K562 (cell line): ENCODE measurements around the gene TRIM27. TPM values are rescaled to one million over a fixed set of nuclear protein-coding genes. Genes with fewer than 3 reads are reported as not detected.

ENCODE experiments used
- ATAC-seq: fragments of 200-7000 bp; cut with Tn5 transposase; 3 replicates; pipeline ENCODE4 v1.9.1; 2020; ENCODE audit warnings: moderate library complexity
- BruUV-seq: library from RNA; stranded (reverse); fragments of 400-500 nt; replicated peaks from 2 replicates; lab custom pipeline; 2021; lab: Mats Ljungman, UMichigan
- CTCF ChIA-PET: fragments of 300-600 bp; formaldehyde crosslinking; extraction: SDS; loops from one replicate; lab custom pipeline; 2021; ENCODE audit warnings: low intra/inter-chr PET ratio; lab: Yijun Ruan, JAX
- POLR2A ChIA-PET: fragments of 300-600, 350-650 bp; sonication (Branson Sonifier 250); formaldehyde crosslinking; extraction: SDS; loops from one replicate; lab custom pipeline; 2021; ENCODE audit warnings: antibody characterized with exemption, inconsistent platforms; lab: Yijun Ruan, JAX
- DNase-seq, 4 experiments: peaks; one replicate each; pipeline versions ENCODE4 v3.0.0 to v3.0.0-alpha.2; 2011 to 2018; ENCODE audit warnings: low spot score in 3 of 4, mixed read lengths in 3 of 4; ENCODE audit errors: extremely low read depth in 1 of 4
- FAIRE-seq: peaks from 2 replicates; lab custom pipeline; 2011; peaks lifted over from hg19 to GRCh38; lab: Jason Lieb, UNC
- H2AFZ ChIP-seq: 2 replicates; pipeline ENCODE4 v1.6.0; 2011; ENCODE audit warnings: low read depth, low read length, control low read depth, inconsistent platforms
- H3K27ac ChIP-seq: fragments of 200-600 bp; 3 replicates; pipeline ENCODE4 v1.8.0; 2011; ENCODE audit warnings: low read depth, mild to moderate bottlenecking, control low read depth, inconsistent platforms, low read length, moderate library complexity, mixed read lengths; ENCODE audit errors: extremely low read depth
- H3K27me3 ChIP-seq, 2 experiments: fragments of 300-600 bp in 1 of 2; 2 replicates in 1 of 2; 3 replicates in 1 of 2; pipeline versions ENCODE4 v1.6.0 to v1.8.0; 2011; ENCODE audit warnings: inconsistent platforms in 2 of 2, low read length in 2 of 2, mild to moderate bottlenecking in 1 of 2, mixed read lengths in 1 of 2, moderate library complexity in 1 of 2; ENCODE audit not compliant: control insufficient read depth in 2 of 2, insufficient read depth in 2 of 2
- H3K36me3 ChIP-seq: fragments of 300-600 bp; 3 replicates; pipeline ENCODE4 v1.8.0; 2011; ENCODE audit warnings: mild to moderate bottlenecking, low read length, inconsistent platforms; ENCODE audit not compliant: control insufficient read depth, insufficient read depth
- H3K4me1 ChIP-seq, 2 experiments: fragments of 200-600 bp in 1 of 2; replicated peaks in 1 of 2; 2 replicates in 1 of 2; 3 replicates in 1 of 2; pipeline versions ENCODE4 v1.5.1 to v1.8.0; 2011; ENCODE audit warnings: inconsistent platforms in 2 of 2, low read length in 2 of 2, mild to moderate bottlenecking in 1 of 2, mixed read lengths in 1 of 2, moderate library complexity in 1 of 2; ENCODE audit not compliant: control insufficient read depth in 2 of 2, insufficient read depth in 2 of 2
- H3K4me2 ChIP-seq: 2 replicates; pipeline ENCODE4 v1.6.1; 2011; ENCODE audit warnings: low read length, control low read depth, inconsistent platforms, mixed read lengths; ENCODE audit not compliant: insufficient read depth
- H3K4me3 ChIP-seq: fragments of 200-600 bp; sonication (generic), shearing (Covaris generic); 2 replicates; pipeline ENCODE4 v1.5.1; 2016; ENCODE audit warnings: control low read depth, inconsistent platforms
- H3K79me2 ChIP-seq: fragments of 200-600 bp; 3 replicates; pipeline ENCODE4 v1.8.0; 2011; ENCODE audit warnings: low read length, inconsistent platforms; ENCODE audit not compliant: control insufficient read depth, insufficient read depth
- H3K9ac ChIP-seq, 2 experiments: 2 replicates each; pipeline versions ENCODE4 v1.6.0 to v1.6.1; 2011; ENCODE audit warnings: low read depth in 2 of 2, low read length in 2 of 2, control low read depth in 1 of 2, inconsistent platforms in 1 of 2, mild to moderate bottlenecking in 1 of 2, mixed read lengths in 1 of 2; ENCODE audit not compliant: insufficient read depth in 1 of 2
- H3K9me1 ChIP-seq: one replicate; pipeline ENCODE4 v1.6.0; 2011; ENCODE audit warnings: inconsistent platforms, mild to moderate bottlenecking, low read length, moderate library complexity; ENCODE audit not compliant: control insufficient read depth, insufficient read depth
- H3K9me3 ChIP-seq: replicated peaks from 2 replicates; pipeline ENCODE4 v1.5.1; 2011; ENCODE audit warnings: low read depth, low read length, inconsistent platforms; ENCODE audit not compliant: control insufficient read depth, insufficient read depth
- H4K20me1 ChIP-seq: replicated peaks from 2 replicates; pipeline ENCODE4 v1.6.1; 2011; ENCODE audit warnings: low read length, inconsistent platforms, mixed read lengths; ENCODE audit not compliant: control insufficient read depth, insufficient read depth
- C11orf30 ChIP-seq: fragments of 450-650 bp; IDR thresholded peaks from 2 replicates; pipeline ENCODE4 v1.6.1; 2016; ENCODE audit warnings: low read depth, mild to moderate bottlenecking
- CBX3 ChIP-seq, 2 experiments: IDR thresholded peaks; 1 replicate in 1 of 2; 2 replicates in 1 of 2; pipeline ENCODE4 v1.6.1; 2012; ENCODE audit warnings: inconsistent platforms in 2 of 2, low read length in 2 of 2, borderline replicate concordance in 1 of 2, control low read depth in 1 of 2
- ERF ChIP-seq: fragments of 450-650 bp; formaldehyde crosslinking; IDR thresholded peaks from 2 replicates; pipeline ENCODE4 v1.4.0; 2020; ENCODE audit warnings: mild to moderate bottlenecking, mixed read lengths
- MAFF ChIP-seq: IDR thresholded peaks from 2 replicates; pipeline ENCODE4 v1.6.1; 2012; ENCODE audit warnings: low read length, improper control_type of control experiment
- MAFG ChIP-seq: fragments of 450-650 bp; conservative IDR thresholded peaks from 2 replicates; pipeline ENCODE4 v1.6.1; 2016; ENCODE audit warnings: missing genetic modification characterization, missing compliant biosample characterization
- MAFK ChIP-seq: IDR thresholded peaks from 2 replicates; pipeline ENCODE4 v1.6.1; 2011; ENCODE audit warnings: low read length, improper control_type of control experiment
- NR3C1 ChIP-seq: sonication (generic); formaldehyde crosslinking; IDR thresholded peaks from 2 replicates; pipeline ENCODE4 v1.8.1; 2022; ENCODE audit warnings: missing genetic modification reagents
- RFX5 ChIP-seq: IDR thresholded peaks from 2 replicates; pipeline ENCODE4 v1.6.1; 2011; ENCODE audit warnings: low read depth, mild to moderate bottlenecking, improper control_type of control experiment, low read length
- SAFB ChIP-seq: fragments of 200-400 bp; formaldehyde crosslinking; IDR thresholded peaks from 2 replicates; pipeline ENCODE4 v1.6.1; 2017; ENCODE audit warnings: low read depth, low read length, borderline replicate concordance
- SNRNP70 ChIP-seq: fragments of 200-400 bp; formaldehyde crosslinking; optimal IDR thresholded peaks from 2 replicates; pipeline ENCODE3; 2017; ENCODE audit warnings: low read depth, low read length
- ZNF143 ChIP-seq: sonication (generic); formaldehyde crosslinking; IDR thresholded peaks from 2 replicates; pipeline ENCODE4 v1.9.0; 2022; ENCODE audit warnings: mild to moderate bottlenecking, missing genetic modification reagents
- ZNF316 ChIP-seq: fragments of 450-650 bp; IDR thresholded peaks from 2 replicates; pipeline ENCODE4 v1.6.1; 2016
- WGBS: fragments of 100-300 bp; shearing (Covaris generic); methylation state at CpG from one replicate; pipeline ENCODE4 v1.1.6; 2016; ENCODE audit warnings: low coverage, mixed read lengths; ENCODE audit not compliant: insufficient coverage; ENCODE audit errors: missing lambda C conversion rate; 5-methylcytosine and 5-hydroxymethylcytosine counted together
- in situ Hi-C: fragments of 300-500 bp; cut with MboI; formaldehyde crosslinking; loops from 4 replicates; pipeline ENCODE4 v1.15.0; 2018; ENCODE audit warnings: inconsistent platforms, mixed read lengths
- intact Hi-C: fragments of 100-400 bp; cut with micrococcal nuclease; formaldehyde crosslinking; loops from 2 replicates; pipeline ENCODE4 v1.14.2; 2022
- polyA plus RNA-seq, 8 experiments: library from polyadenylated mRNA; depleted of rRNA in 4 of 8; stranded (reverse) in 5 of 8; unstranded in 3 of 8; fragments of >200 nt; fragmentation: Nextera tagmentation in 2 of 8; fragmentation: Illumina TruSeq in 1 of 8; extraction: Ambion mirVana in 2 of 8; extraction: Trizol in 1 of 8; gene quantifications; 2 replicates each; pipeline versions ENCODE4 v1.2.1 to v1.2.3, GENCODE V29; 2011 to 2014; ENCODE audit warnings: inconsistent platforms in 1 of 8, missing spikeins in 1 of 8
- total RNA-seq, 7 experiments: library from RNA; depleted of rRNA in 6 of 7; stranded (reverse); fragments of >200 nt in 6 of 7; fragmentation: Illumina TruSeq in 2 of 7; extraction: Trizol in 2 of 7; gene quantifications; 2 replicates each; pipeline versions ENCODE4 v1.2.1 to v1.2.3, GENCODE V29; 2011 to 2021; ENCODE audit warnings: low replicate concordance in 1 of 7
- TF ChIP-seq, protein P1 (sequence below): sonication (generic); formaldehyde crosslinking; IDR thresholded peaks from 2 replicates; pipeline ENCODE4 v1.8.1; 2022; ENCODE audit warnings: missing genetic modification reagents

TRIM27 gene
- total and polyA plus RNA-seq, 9 of the 15 experiments (the other 6 are each of a cell fraction or from before 2014, with no cell fraction given) = 37.7 to 235 (median 122) TPM

DNA sequence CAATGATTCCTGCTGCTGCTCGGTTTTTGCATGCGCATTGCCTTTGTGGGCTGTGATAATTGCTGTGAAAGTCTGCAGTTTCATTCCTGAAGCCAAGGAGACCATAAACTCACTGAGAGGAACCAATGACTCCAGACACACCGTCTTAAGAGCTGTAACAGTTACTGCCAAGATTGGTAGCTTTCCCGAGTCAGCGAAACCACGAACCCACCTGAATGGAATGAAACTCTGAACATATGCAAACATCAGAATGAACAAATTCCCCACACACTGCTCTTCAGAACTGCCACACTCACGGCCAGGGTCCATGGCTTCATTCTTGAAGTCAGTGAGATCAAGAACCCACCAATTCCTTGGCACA, 37.7 kb downstream of the TRIM27 start:
- no peaks in the 10 kb centered on the region for H3K36me3 ChIP-seq
- FAIRE-seq (no peak), DNase-seq (no peak), ATAC-seq (no peak)
- TF ChIP-seq RFX5 (no peak), ZNF143 (CRISPR knock-in tag) (no peak), SAFB (no peak), CBX3 (IDR thresholded peaks at IDR 0.05; ENCODE audit: borderline replicate concordance in 1 of 2, low read length in 2 of 2) (0 out of 3 replicates have a peak, but pooled peaks of 1 of the 2 experiments have one; percentile 14), NR3C1 (CRISPR knock-in tag) (no peak), MAFF (peak; percentile 76; the same call in 1 of the 2 replicates), ZNF316 (peak; percentile 84), SNRNP70 (no peak), ERF (CRISPR knock-in tag) (no peak), MAFG (tag) (peak; percentile 73), MAFK (peak; percentile 64), C11orf30 (peak; percentile 76)
- TF ChIP-seq, protein P1, sequence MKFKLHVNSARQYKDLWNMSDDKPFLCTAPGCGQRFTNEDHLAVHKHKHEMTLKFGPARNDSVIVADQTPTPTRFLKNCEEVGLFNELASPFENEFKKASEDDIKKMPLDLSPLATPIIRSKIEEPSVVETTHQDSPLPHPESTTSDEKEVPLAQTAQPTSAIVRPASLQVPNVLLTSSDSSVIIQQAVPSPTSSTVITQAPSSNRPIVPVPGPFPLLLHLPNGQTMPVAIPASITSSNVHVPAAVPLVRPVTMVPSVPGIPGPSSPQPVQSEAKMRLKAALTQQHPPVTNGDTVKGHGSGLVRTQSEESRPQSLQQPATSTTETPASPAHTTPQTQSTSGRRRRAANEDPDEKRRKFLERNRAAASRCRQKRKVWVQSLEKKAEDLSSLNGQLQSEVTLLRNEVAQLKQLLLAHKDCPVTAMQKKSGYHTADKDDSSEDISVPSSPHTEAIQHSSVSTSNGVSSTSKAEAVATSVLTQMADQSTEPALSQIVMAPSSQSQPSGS (CRISPR knock-in tag) = no peak
- H4K20me1 ChIP-seq = no peaks in the 10 kb centered on the region
- H3K27ac ChIP-seq = no peak overlapping the region
- in situ Hi-C loops (no loop called here), intact Hi-C loops (no loop called here)
- H3K4me3 ChIP-seq = no peak overlapping the region
- H3K27me3 ChIP-seq = no peaks in the 10 kb centered on the region
- POLR2A ChIA-PET = interaction anchor here (0.6 to 1.5 kb wide), 3 partner anchors 10 to 270 kb away, joined by 3 to 6 read pairs (median 4); no protein-coding TSS in a partner anchor
- H3K9me3 ChIP-seq = peaks cover 16% of the 10 kb centered on the region
- BruUV-seq = no TSS peak
- H2AFZ ChIP-seq = 0 out of 2 replicates have a peak overlapping the region, but pooled peaks have one; percentile 7
- H3K9me1 ChIP-seq = no peaks in the 10 kb centered on the region
- peaks cover 3 to 5% of the 10 kb centered on the region in 2 experiments; a peak in 2 of 5 replicates for H3K4me1 ChIP-seq
- WGBS = 69% methylated on average over 7 of the region's 7 CpGs
- H3K9ac ChIP-seq = no peak overlapping the region
- no peaks in the 10 kb centered on the region for H3K79me2 ChIP-seq
- CTCF ChIA-PET = no interaction called here
- H3K4me2 ChIP-seq = no peak overlapping the region
